ENCODE measurements around the gene NBPF4. TPM values are rescaled to one million over a fixed set of nuclear protein-coding genes. Genes with fewer than 3 reads are reported as not detected.
"Not testable (repeated sequence)": the region's sequence is repeated elsewhere in the genome, so short reads cannot be mapped to it uniquely, and the experiment has no call there.

The NBPF4 gene
- total RNA-seq, 1 donor from 2014 or later: not detected

DNA sequence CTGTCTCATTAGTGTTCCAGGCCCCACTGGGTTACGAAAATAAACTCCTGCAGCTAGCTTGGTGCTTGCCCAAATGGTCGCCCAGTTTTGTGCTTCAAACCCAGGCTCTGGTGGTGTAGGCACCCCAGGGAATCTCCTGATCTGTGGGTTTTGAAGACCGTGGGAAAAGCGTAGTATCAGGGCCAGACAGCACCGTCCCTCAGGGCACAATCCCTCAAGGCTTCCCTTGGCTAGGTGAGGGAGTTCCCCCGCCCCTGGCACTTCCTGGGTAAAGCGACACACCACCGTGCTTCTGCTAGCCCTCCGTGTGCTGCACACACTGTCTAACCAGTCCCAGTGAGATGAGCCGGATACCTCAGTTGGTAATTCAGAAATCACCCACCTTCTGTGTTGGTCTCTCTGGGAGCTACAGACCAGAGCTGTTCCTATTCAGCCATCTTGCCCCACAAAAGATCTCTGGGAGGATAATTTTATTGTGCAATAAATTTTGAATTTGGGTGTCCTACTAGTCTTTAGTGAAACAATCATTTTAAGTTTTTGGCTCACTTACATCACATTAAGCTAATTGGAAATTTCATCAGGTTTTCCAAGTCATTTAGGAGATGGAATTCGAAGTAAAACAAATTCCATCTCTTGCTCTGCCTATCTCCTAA, 34.3 kb downstream of the NBPF4 start:
- no peaks in the 10 kb centered on the region for H3K9me3 ChIP-seq
- no peak overlapping the region for H3K4me3 ChIP-seq
- no peaks in the 10 kb centered on the region for H3K27me3 ChIP-seq (ENCODE audit: low read depth)
- TF ChIP-seq, protein P1, sequence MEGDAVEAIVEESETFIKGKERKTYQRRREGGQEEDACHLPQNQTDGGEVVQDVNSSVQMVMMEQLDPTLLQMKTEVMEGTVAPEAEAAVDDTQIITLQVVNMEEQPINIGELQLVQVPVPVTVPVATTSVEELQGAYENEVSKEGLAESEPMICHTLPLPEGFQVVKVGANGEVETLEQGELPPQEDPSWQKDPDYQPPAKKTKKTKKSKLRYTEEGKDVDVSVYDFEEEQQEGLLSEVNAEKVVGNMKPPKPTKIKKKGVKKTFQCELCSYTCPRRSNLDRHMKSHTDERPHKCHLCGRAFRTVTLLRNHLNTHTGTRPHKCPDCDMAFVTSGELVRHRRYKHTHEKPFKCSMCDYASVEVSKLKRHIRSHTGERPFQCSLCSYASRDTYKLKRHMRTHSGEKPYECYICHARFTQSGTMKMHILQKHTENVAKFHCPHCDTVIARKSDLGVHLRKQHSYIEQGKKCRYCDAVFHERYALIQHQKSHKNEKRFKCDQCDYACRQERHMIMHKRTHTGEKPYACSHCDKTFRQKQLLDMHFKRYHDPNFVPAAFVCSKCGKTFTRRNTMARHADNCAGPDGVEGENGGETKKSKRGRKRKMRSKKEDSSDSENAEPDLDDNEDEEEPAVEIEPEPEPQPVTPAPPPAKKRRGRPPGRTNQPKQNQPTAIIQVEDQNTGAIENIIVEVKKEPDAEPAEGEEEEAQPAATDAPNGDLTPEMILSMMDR (IDR thresholded peaks at IDR 0.05): no peak
- no peak overlapping the region for H3K27ac ChIP-seq
- H3K4me1 ChIP-seq: no peaks in the 10 kb centered on the region
- no peaks in the 10 kb centered on the region for H3K36me3 ChIP-seq
- ATAC-seq (no peak), DNase-seq (no peak)
- intact Hi-C loops (cut with DNase I): no loop called here

DNA sequence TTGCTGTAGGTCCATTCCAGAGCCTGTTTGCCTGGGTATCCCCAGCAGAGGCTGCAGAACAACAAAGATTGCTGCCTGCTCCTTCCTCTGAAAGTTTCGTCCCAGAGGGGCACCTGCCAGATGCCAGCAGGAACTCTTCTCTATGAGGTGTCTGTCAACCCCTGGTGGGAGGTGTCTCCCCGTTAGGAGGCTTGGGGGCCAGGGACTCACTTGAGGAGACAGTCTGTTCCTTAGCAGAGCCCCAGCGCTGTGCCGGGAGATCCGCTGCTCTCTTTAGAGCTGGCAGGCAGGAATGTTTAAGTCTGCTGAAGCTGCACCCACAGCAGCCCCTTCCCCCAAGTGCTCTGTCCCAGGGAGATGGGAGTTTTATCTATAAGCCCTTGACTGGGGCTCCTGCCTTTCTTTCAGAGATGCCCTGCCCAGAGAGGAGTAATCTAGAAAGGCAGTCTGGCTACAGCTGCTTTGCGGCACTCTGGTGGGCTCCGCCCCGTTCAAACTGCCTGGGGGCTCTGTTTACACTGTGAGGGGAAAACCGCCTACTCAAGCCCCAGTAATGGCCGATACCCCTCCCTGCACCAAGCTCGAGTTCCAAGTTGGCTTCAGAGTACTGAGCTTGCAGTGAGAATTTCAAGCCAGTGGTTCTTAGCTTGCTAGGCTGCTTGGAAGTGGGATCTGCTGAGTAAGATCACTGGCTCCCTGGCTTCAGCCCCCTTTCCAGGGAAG, 35.0 kb downstream of the NBPF4 start:
- TF ChIP-seq, protein P1 (IDR thresholded peaks at IDR 0.05): no peak
- no peaks in the 10 kb centered on the region for H3K9me3 ChIP-seq
- no peak overlapping the region for H3K4me3 ChIP-seq
- H3K27me3 ChIP-seq (ENCODE audit: low read depth): no peaks in the 10 kb centered on the region
- DNase-seq (no peak), ATAC-seq (no peak)
- no peaks in the 10 kb centered on the region for H3K4me1 ChIP-seq
- intact Hi-C loops (cut with DNase I): no loop called here
- no peaks in the 10 kb centered on the region for H3K36me3 ChIP-seq
- no peak overlapping the region for H3K27ac ChIP-seq

DNA sequence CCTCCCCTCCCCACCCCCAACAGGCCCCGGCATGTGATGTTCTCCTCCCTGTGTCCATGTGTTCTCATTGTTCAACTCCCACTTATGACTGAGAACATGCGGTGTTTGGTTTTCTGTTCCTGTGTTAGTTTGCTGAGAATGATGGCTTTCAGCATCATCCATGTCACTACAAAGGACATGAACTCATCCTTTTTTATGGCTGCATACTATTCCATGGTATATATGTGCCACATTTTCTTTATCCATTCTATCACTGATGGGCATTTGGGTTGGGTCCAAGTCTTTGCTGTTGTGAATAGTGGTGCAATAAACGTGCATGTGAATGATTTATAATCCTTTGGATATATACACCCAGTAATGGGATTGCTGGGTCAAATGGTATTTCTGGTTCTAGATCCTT, 40.3 kb downstream of the NBPF4 start:
- ATAC-seq; DNase-seq; intact Hi-C loops (cut with DNase I): not testable (repeated sequence)

DNA sequence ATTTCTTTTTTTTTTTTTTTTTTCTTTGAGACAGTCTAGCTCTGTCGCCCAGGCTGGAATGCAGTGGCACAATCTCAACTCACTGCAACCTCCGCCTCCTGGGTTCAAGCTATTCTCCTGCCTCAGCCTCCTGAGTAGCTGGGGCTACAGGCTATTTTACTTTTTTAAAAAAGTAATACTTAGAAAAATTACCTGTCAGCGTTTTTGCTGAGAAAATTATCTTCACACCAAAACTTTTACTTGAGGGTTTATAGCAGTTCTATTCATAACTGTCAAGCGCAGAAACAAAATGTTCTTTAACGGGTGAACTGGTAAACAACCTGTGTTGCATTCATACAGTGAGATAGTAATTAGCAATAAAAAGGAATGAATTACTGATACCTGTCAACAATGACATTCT, 42.2 kb downstream of the NBPF4 start:
- ATAC-seq: no peak

More for the DNA sequence above, 40.3 kb downstream of the NBPF4 start:
- not testable (repeated sequence) for H3K27ac ChIP-seq; H3K27me3 ChIP-seq (ENCODE audit: low read depth); H3K9me3 ChIP-seq; H3K4me3 ChIP-seq; H3K36me3 ChIP-seq
- H3K4me1 ChIP-seq: peaks cover 14% of the 10 kb centered on the region

DNA sequence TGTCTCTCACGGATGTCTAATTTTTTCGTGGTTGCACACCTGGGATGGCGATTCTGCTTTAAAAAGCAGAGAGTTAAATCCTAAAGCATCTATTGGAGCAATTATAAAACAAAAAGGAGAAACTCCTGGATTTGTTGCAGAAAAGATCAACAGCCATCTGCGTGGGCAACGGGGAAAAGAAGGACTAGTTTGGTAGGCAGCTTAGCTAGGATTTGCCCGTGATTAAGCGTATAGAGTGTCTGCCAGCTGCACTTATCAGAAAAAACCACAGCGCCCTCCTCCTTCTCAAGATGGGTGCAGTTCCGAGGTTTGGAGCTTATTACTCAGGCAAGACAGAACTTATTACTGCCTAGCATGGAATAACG, 43.2 kb downstream of the NBPF4 start:
- Histone ChIP-seq H3K27me3 (ENCODE audit: low read depth) (no peaks in the 10 kb centered on the region), H3K27ac (peak overlapping the region; percentile 97), H3K4me3 (peak overlapping the region; percentile 93), H3K9me3 (no peaks in the 10 kb centered on the region), H3K4me1 (peaks cover 32% of the 10 kb centered on the region), H3K36me3 (peaks cover 7% of the 10 kb centered on the region)
- ATAC-seq (peak; percentile 70 to 79), DNase-seq (no peak)
- TF ChIP-seq, protein P1 (IDR thresholded peaks at IDR 0.05): no peak
- intact Hi-C loops (cut with DNase I): no loop called here

More for the DNA sequence above, 42.2 kb downstream of the NBPF4 start:
- Histone ChIP-seq H3K4me1 (peaks cover 32% of the 10 kb centered on the region), H3K27ac (no peak overlapping the region), H3K9me3 (no peaks in the 10 kb centered on the region), H3K36me3 (no peaks in the 10 kb centered on the region), H3K27me3 (ENCODE audit: low read depth) (no peaks in the 10 kb centered on the region), H3K4me3 (no peak overlapping the region)
- intact Hi-C loops (cut with DNase I): no loop called here
- TF ChIP-seq, protein P1 (IDR thresholded peaks at IDR 0.05): no peak
- no peak for DNase-seq
